Measurements from ENCODE around the gene PTEN.

The PTEN gene

DNA sequence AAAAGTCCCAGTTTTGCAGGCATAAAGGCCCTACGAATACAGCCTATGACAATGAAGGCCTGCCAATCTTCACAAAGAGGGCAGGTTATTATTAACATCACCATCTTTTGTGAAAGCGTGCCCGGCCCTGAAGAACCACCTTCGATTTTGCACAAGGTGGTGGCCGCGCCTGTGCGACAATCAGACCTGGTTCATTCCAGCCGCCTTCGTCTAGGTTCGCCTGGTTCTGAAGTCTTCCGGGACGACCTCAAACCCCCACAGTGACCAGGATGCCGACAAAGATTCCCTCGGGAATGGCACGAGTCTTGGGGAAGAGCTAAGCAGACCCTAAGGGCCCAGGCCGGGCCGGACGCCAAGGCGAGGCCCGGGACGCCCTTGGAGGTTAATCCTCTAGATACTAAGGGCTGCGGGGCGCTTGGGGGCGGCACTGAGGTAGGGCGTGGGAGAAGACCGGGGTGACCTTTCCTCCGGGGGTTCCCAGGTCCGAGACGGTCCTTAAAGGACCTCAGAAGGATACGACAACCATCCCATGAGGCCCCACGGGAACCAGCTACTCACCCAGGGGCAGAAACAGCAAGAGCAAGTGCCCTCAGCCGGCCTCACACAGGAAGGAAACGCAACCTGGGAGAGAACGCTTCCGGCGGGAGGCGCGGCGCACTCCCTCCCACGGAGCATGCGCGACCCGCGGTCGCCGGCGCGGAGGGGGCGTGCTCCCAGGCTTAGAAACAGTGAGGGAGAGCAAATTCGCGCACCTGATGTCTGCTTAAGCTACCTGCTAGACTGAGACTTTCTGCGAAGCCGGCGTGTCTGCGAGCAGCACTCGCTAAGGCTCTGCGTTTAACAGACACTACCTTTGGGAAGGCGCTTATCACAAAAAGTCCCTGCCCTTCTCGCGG, 45.6 kb upstream of the PTEN start, which contains the start of gene ATAD1:
Gene ATAD1, minus strand, starts transcription at position 618 of the 896 bp plus-strand sequence. CDS start 3,627 bp downstream, outside the sequence.
- peak within 1 kb of the TSS; percentile 88 for H3K9ac ChIP-seq (ENCODE audit: low read length)
- H4K12ac ChIP-seq (ENCODE audit: low read depth, low read length) = peak within 1 kb of the TSS; percentile 67
- DNase-seq = peak; percentile 84 to 95
- no peaks in the 10 kb centered on the region for H3K27me3 ChIP-seq (ENCODE audit: insufficient read depth, low read length)
- H3K36me3 ChIP-seq (ENCODE audit: control insufficient read depth in 1 of 2, insufficient read depth in 2 of 2, low read length in 2 of 2) = no peaks in the 10 kb centered on the region
- peak within 1 kb of the TSS; percentile 41 for H3K18ac ChIP-seq (ENCODE audit: low read length)
- H3K14ac ChIP-seq (ENCODE audit: low read length) = peak within 1 kb of the TSS; percentile 77
- peak within 1 kb of the TSS; percentile 18 for H2AK5ac ChIP-seq (ENCODE audit: low read length)
- peak within 1 kb of the TSS; percentile 16 for H2BK120ac ChIP-seq (ENCODE audit: insufficient read depth, low read length, poor library complexity)
- H3K4me3 ChIP-seq (ENCODE audit: low read depth, low read length) = peak within 1 kb of the TSS; percentile 83
- H3K79me1 ChIP-seq (ENCODE audit: low read length) = peaks cover 6% of the 10 kb centered on the region
- peak within 1 kb of the TSS; percentile 94 for H3K4me2 ChIP-seq (ENCODE audit: low read length)
- H3K27ac ChIP-seq (ENCODE audit: low read depth, low read length) = peak within 1 kb of the TSS; percentile 76
- no peaks in the 10 kb centered on the region for H3K9me3 ChIP-seq (ENCODE audit: insufficient read depth, low read depth, low read length)
- H2AFZ ChIP-seq (ENCODE audit: insufficient read depth, low read length, poor library complexity) = peak within 1 kb of the TSS; percentile 89
- H2BK5ac ChIP-seq (ENCODE audit: low read depth, low read length, poor library complexity) = peak within 1 kb of the TSS; percentile 71
- WGBS (ENCODE audit: extremely low coverage, insufficient coverage, insufficient read length) = no CpG with 5 or more reads among the region's 60 CpGs
- H3K23ac ChIP-seq (ENCODE audit: low read length) = no peak within 1 kb of the TSS
- no peak within 1 kb of the TSS for H2BK12ac ChIP-seq (ENCODE audit: low read length)
- peak within 1 kb of the TSS; percentile 87 for H4K8ac ChIP-seq (ENCODE audit: low read depth, low read length)
- H3K4ac ChIP-seq (ENCODE audit: low read depth, low read length) = peak within 1 kb of the TSS; percentile 89
- H3K4me1 ChIP-seq (ENCODE audit: control insufficient read depth in 1 of 2, insufficient read depth in 2 of 2, low read length in 2 of 2) = peaks cover 0 to 3% of the 10 kb centered on the region in 2 experiments
- H3K79me2 ChIP-seq (ENCODE audit: control insufficient read depth, insufficient read depth, low read length, poor library complexity) = peaks cover 4% of the 10 kb centered on the region
- H4K91ac ChIP-seq (ENCODE audit: low read depth, low read length) = peak within 1 kb of the TSS; percentile 78

DNA sequence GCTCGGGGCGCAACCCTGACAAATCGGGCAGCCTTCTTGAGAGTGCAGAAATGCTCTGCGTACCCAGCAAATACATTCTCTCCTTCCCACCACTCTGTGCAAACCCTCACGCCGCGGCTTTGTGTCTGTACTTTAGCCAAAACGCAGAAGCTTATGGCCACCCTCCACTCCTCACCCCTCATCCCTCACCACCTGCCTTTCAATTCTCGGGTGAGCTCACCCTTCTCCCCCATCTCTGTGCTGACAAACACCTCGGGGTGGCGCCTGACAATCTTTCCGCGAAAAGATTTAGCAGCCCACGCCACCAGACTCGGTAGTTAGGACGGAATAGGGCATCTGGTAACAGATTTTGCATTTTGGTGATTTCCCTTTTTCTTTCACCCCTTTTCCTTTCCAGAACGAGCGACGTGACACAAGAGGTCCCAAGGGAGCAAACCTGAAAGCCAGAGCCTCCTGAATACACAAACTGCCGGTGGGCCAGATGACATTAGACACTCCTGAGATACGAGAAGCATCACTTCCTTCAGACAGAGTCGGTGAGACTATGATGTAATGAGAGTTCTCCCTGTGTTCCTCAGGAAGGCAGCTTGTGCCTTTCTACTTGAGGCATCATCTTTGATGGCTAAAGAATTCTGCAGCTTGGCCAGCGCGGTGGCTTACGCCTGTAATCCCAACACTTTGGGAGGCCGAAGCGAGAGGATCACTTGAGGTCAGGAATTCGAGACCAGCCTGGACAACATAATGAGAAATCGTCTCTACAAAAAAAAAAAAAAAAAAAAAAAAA, 44.7 kb upstream of the PTEN start:
- no CpG with 5 or more reads among the region's 29 CpGs for WGBS (ENCODE audit: extremely low coverage, insufficient coverage, insufficient read length)
- H3K18ac ChIP-seq (ENCODE audit: low read length) = no peak overlapping the region

GRCh38 chr10:87819289-87819585, 44.2 kb upstream of the PTEN start:
- no peak overlapping the region for H2BK5ac ChIP-seq (ENCODE audit: low read depth, low read length, poor library complexity)

More for the DNA sequence above, 44.7 kb upstream of the PTEN start:
- H4K12ac ChIP-seq (ENCODE audit: low read depth, low read length) = peak overlapping the region; percentile 27
- no peak overlapping the region for H3K27ac ChIP-seq (ENCODE audit: low read depth, low read length)
- no peak overlapping the region for H2AK5ac ChIP-seq (ENCODE audit: low read length)
- no peak overlapping the region for H2BK5ac ChIP-seq (ENCODE audit: low read depth, low read length, poor library complexity)
- H3K9ac ChIP-seq (ENCODE audit: low read length) = peak overlapping the region; percentile 49
- peak overlapping the region; percentile 94 for H3K4me2 ChIP-seq (ENCODE audit: low read length)
- H2BK120ac ChIP-seq (ENCODE audit: insufficient read depth, low read length, poor library complexity) = no peak overlapping the region
- H3K4ac ChIP-seq (ENCODE audit: low read depth, low read length) = no peak overlapping the region
- peaks cover 4% of the 10 kb centered on the region for H3K79me2 ChIP-seq (ENCODE audit: control insufficient read depth, insufficient read depth, low read length, poor library complexity)
- no peaks in the 10 kb centered on the region for H3K27me3 ChIP-seq (ENCODE audit: insufficient read depth, low read length)
- H2BK12ac ChIP-seq (ENCODE audit: low read length) = no peak overlapping the region
- H3K79me1 ChIP-seq (ENCODE audit: low read length) = peaks cover 6% of the 10 kb centered on the region
- no peaks in the 10 kb centered on the region for H3K36me3 ChIP-seq (ENCODE audit: control insufficient read depth in 1 of 2, insufficient read depth in 2 of 2, low read length in 2 of 2)
- H4K91ac ChIP-seq (ENCODE audit: low read depth, low read length) = no peak overlapping the region
- peak overlapping the region; percentile 74 for H2AFZ ChIP-seq (ENCODE audit: insufficient read depth, low read length, poor library complexity)
- H3K4me1 ChIP-seq (ENCODE audit: control insufficient read depth in 1 of 2, insufficient read depth in 2 of 2, low read length in 2 of 2) = peaks cover 0 to 3% of the 10 kb centered on the region in 2 experiments
- peak overlapping the region; percentile 83 for H3K4me3 ChIP-seq (ENCODE audit: low read depth, low read length)
- no peak overlapping the region for H3K14ac ChIP-seq (ENCODE audit: low read length)
- no peaks in the 10 kb centered on the region for H3K9me3 ChIP-seq (ENCODE audit: insufficient read depth, low read depth, low read length)
- no peak overlapping the region for H3K23ac ChIP-seq (ENCODE audit: low read length)
- peak overlapping the region; percentile 66 for H4K8ac ChIP-seq (ENCODE audit: low read depth, low read length)
- peak; percentile 5 to 27 for DNase-seq

GRCh38 chr10:87826653-87827052, 36.8 kb upstream of the PTEN start:
- Histone ChIP-seq H3K18ac (ENCODE audit: low read length) (no peak overlapping the region), H3K14ac (ENCODE audit: low read length) (no peak overlapping the region), H2BK12ac (ENCODE audit: low read length) (no peak overlapping the region), H2BK120ac (ENCODE audit: insufficient read depth, low read length, poor library complexity) (no peak overlapping the region), H3K4ac (ENCODE audit: low read depth, low read length) (no peak overlapping the region), H3K36me3 (ENCODE audit: control insufficient read depth in 1 of 2, insufficient read depth in 2 of 2, low read length in 2 of 2) (no peaks in the 10 kb centered on the region), H3K9me3 (ENCODE audit: insufficient read depth, low read depth, low read length) (no peaks in the 10 kb centered on the region), H3K4me3 (ENCODE audit: low read depth, low read length) (no peak overlapping the region), H3K27ac (ENCODE audit: low read depth, low read length) (no peak overlapping the region), H3K4me1 (ENCODE audit: control insufficient read depth in 1 of 2, insufficient read depth in 2 of 2, low read length in 2 of 2) (no peaks in the 10 kb centered on the region), H4K8ac (ENCODE audit: low read depth, low read length) (no peak overlapping the region), H3K23ac (ENCODE audit: low read length) (no peak overlapping the region), H4K91ac (ENCODE audit: low read depth, low read length) (no peak overlapping the region), H3K27me3 (ENCODE audit: insufficient read depth, low read length) (no peaks in the 10 kb centered on the region), H2BK5ac (ENCODE audit: low read depth, low read length, poor library complexity) (no peak overlapping the region), H2AK5ac (ENCODE audit: low read length) (no peak overlapping the region), H3K79me2 (ENCODE audit: control insufficient read depth, insufficient read depth, low read length, poor library complexity) (no peaks in the 10 kb centered on the region), H4K12ac (ENCODE audit: low read depth, low read length) (no peak overlapping the region), H3K9ac (ENCODE audit: low read length) (no peak overlapping the region), H2AFZ (ENCODE audit: insufficient read depth, low read length, poor library complexity) (no peak overlapping the region), H3K4me2 (ENCODE audit: low read length) (no peak overlapping the region), H3K79me1 (ENCODE audit: low read length) (no peaks in the 10 kb centered on the region)
- no peak for DNase-seq

More at GRCh38 chr10:87819289-87819585, 44.2 kb upstream of the PTEN start:
- H4K12ac ChIP-seq (ENCODE audit: low read depth, low read length) = no peak overlapping the region
- H3K27ac ChIP-seq (ENCODE audit: low read depth, low read length) = no peak overlapping the region
- H2BK12ac ChIP-seq (ENCODE audit: low read length) = no peak overlapping the region
- H3K4me1 ChIP-seq (ENCODE audit: control insufficient read depth in 1 of 2, insufficient read depth in 2 of 2, low read length in 2 of 2) = peaks cover 0 to 3% of the 10 kb centered on the region in 2 experiments
- whole genome bisulfite sequencing (ENCODE audit: extremely low coverage, insufficient coverage, insufficient read length) = no CpG with 5 or more reads among the region's 6 CpGs
- H3K27me3 ChIP-seq (ENCODE audit: insufficient read depth, low read length) = no peaks in the 10 kb centered on the region
- peaks cover 4% of the 10 kb centered on the region for H3K79me2 ChIP-seq (ENCODE audit: control insufficient read depth, insufficient read depth, low read length, poor library complexity)
- no peak overlapping the region for H2AFZ ChIP-seq (ENCODE audit: insufficient read depth, low read length, poor library complexity)
- no peak overlapping the region for H3K23ac ChIP-seq (ENCODE audit: low read length)
- no peak overlapping the region for H3K4ac ChIP-seq (ENCODE audit: low read depth, low read length)
- no peak overlapping the region for H3K4me2 ChIP-seq (ENCODE audit: low read length)
- DNase-seq = no peak
- H3K36me3 ChIP-seq (ENCODE audit: control insufficient read depth in 1 of 2, insufficient read depth in 2 of 2, low read length in 2 of 2) = no peaks in the 10 kb centered on the region
- no peak overlapping the region for H3K9ac ChIP-seq (ENCODE audit: low read length)
- H2AK5ac ChIP-seq (ENCODE audit: low read length) = no peak overlapping the region
- no peak overlapping the region for H4K8ac ChIP-seq (ENCODE audit: low read depth, low read length)
- no peak overlapping the region for H3K4me3 ChIP-seq (ENCODE audit: low read depth, low read length)
- no peak overlapping the region for H3K14ac ChIP-seq (ENCODE audit: low read length)
- no peak overlapping the region for H4K91ac ChIP-seq (ENCODE audit: low read depth, low read length)
- peaks cover 6% of the 10 kb centered on the region for H3K79me1 ChIP-seq (ENCODE audit: low read length)
- no peak overlapping the region for H2BK120ac ChIP-seq (ENCODE audit: insufficient read depth, low read length, poor library complexity)
- H3K18ac ChIP-seq (ENCODE audit: low read length) = no peak overlapping the region
- H3K9me3 ChIP-seq (ENCODE audit: insufficient read depth, low read depth, low read length) = no peaks in the 10 kb centered on the region

Data from trophoblast cell (in vitro differentiated cells and primary cell).